PC-3 (cell line): ENCODE data around the gene SLC39A10. TPM values are rescaled to one million over a fixed set of nuclear protein-coding genes. Genes with fewer than 3 reads are reported as not detected.
"Not testable (repeated sequence)": the region's sequence is repeated elsewhere in the genome, so short reads cannot be mapped to it uniquely, and the experiment has no call there.

Experiments
- ATAC-seq: fragments of 200-7000 bp; cut with Tn5 transposase; 2 replicates; pipeline ENCODE4 v1.9.1; 2020; ENCODE audit warnings: mild to moderate bottlenecking, moderate library complexity
- BruUV-seq: library from RNA; stranded (reverse); fragments of 400-500 nt; replicated peaks from 2 replicates; lab custom pipeline; 2021; lab: Mats Ljungman, UMichigan
- CTCF ChIA-PET: fragments of 300-600 bp; sonication (Branson Sonifier 250); formaldehyde crosslinking; loops from one replicate; lab custom pipeline; 2022; ENCODE audit warnings: antibody characterized with exemption; lab: Charles Lee
- POLR2A ChIA-PET: fragments of 300-600 bp; sonication (Branson Sonifier 250); formaldehyde crosslinking; loops from one replicate; lab custom pipeline; 2022; ENCODE audit warnings: antibody characterized with exemption; ENCODE audit not compliant: unreplicated experiment; lab: Charles Lee
- DNase-seq: peaks from one replicate; pipeline ENCODE4 v3.0.0-alpha.2; 2015
- H2AFZ ChIP-seq: fragments of 300-600 bp; sonication (generic); 2 replicates; pipeline ENCODE4 v1.6.0; 2016; ENCODE audit warnings: antibody characterized with exemption, low read length
- H3F3A ChIP-seq: fragments of 300-600 bp; sonication (generic); one replicate; pipeline ENCODE4 v1.6.0; 2017; ENCODE audit warnings: antibody characterized with exemption, low read length, control low read depth, mild to moderate bottlenecking; ENCODE audit not compliant: unreplicated experiment
- H3K27ac ChIP-seq: fragments of 300-600 bp; sonication (generic); 2 replicates; pipeline ENCODE4 v1.5.1; 2016; ENCODE audit warnings: mild to moderate bottlenecking, low read length
- H3K27me3 ChIP-seq: fragments of 300-600 bp; sonication (generic); 2 replicates; pipeline ENCODE4 v1.6.1; 2016; ENCODE audit warnings: low read length, mixed read lengths
- H3K36me3 ChIP-seq: fragments of 300-600 bp; sonication (generic); 2 replicates; pipeline ENCODE4 v1.6.1; 2016; ENCODE audit warnings: low read depth, mixed run types, low read length, mixed read lengths
- H3K4me1 ChIP-seq: fragments of 300-600 bp; sonication (generic); 2 replicates; pipeline ENCODE4 v1.5.1; 2016; ENCODE audit warnings: low read length; ENCODE audit not compliant: insufficient read depth
- H3K4me2 ChIP-seq: fragments of 300-600 bp; sonication (generic); 2 replicates; pipeline ENCODE4 v1.6.0; 2016; ENCODE audit warnings: low read length
- H3K4me3 ChIP-seq: fragments of 300-600 bp; sonication (generic); 2 replicates; pipeline ENCODE4 v1.5.1; 2016; ENCODE audit warnings: mild to moderate bottlenecking, low read length, mixed read lengths
- H3K79me2 ChIP-seq: fragments of 300-600 bp; sonication (generic); 2 replicates; pipeline ENCODE4 v1.6.1; 2017; ENCODE audit warnings: low read length, mixed read lengths
- H3K9ac ChIP-seq: fragments of 300-600 bp; sonication (generic); 2 replicates; pipeline ENCODE4 v1.6.0; 2016; ENCODE audit warnings: mild to moderate bottlenecking, low read length
- H3K9me2 ChIP-seq: fragments of 300-600 bp; sonication (generic); replicated peaks from 2 replicates; pipeline ENCODE4 v1.6.1; 2016; ENCODE audit warnings: mixed run types, low read length, mixed read lengths
- H3K9me3 ChIP-seq: fragments of 300-600 bp; sonication (generic); 2 replicates; pipeline ENCODE4 v1.6.1; 2016; ENCODE audit warnings: low read length, mixed read lengths
- H4K20me1 ChIP-seq: fragments of 300-600 bp; sonication (generic); 2 replicates; pipeline ENCODE4 v1.6.1; 2016; ENCODE audit warnings: low read length, mixed read lengths
- CTCF ChIP-seq: fragments of 300-600 bp; sonication (generic); conservative IDR thresholded peaks from 2 replicates; pipeline ENCODE4 v1.5.1; 2017; ENCODE audit warnings: antibody characterized with exemption, low read depth, mild to moderate bottlenecking, low read length
- EZH2 ChIP-seq: fragments of 300-600 bp; sonication (generic); IDR thresholded peaks from one replicate; pipeline ENCODE4 v1.6.1; 2017; ENCODE audit warnings: antibody characterized with exemption, mild to moderate bottlenecking, low read length; ENCODE audit not compliant: unreplicated experiment
- EZH2phosphoT487 ChIP-seq: fragments of 300-600 bp; sonication (generic); IDR thresholded peaks from 2 replicates; pipeline ENCODE4 v1.6.1; 2018; ENCODE audit warnings: mild to moderate bottlenecking, antibody characterized with exemption, low read length, borderline replicate concordance
- intact Hi-C: fragments of 100-400 bp; cut with micrococcal nuclease; formaldehyde crosslinking; loops from 2 replicates; pipeline ENCODE4 v1.9.0; 2023
- total RNA-seq: library from RNA; depleted of rRNA; stranded (reverse); fragments of >200 nt; gene quantifications from 2 replicates; pipeline ENCODE4 v1.2.3, GENCODE V29; 2014

SLC39A10 gene
- total RNA-seq, 1 experiment from 2014 or later, result 18.6 TPM

- H3K27me3 ChIP-seq, result no peaks in the 10 kb centered on the region
- BruUV-seq, result no TSS peak
- H3F3A ChIP-seq, result no peaks in the 10 kb centered on the region
- intact Hi-C loops, result no loop called here
- ChIA-PET CTCF (interaction anchor here (0.7 kb wide), 1 partner anchor 102 kb away, joined by 6 read pairs; no protein-coding TSS in a partner anchor), POLR2A (no interaction called here)
- H3K4me2 ChIP-seq, result no peak overlapping the region
- H3K79me2 ChIP-seq, result no peaks in the 10 kb centered on the region
- H3K9me3 ChIP-seq, result no peaks in the 10 kb centered on the region
- no peak overlapping the region for H3K27ac ChIP-seq
- ATAC-seq, result no peak
- H2AFZ ChIP-seq, result no peak overlapping the region
- no peaks in the 10 kb centered on the region for H3K36me3 ChIP-seq
- DNase-seq, result no peak
- no peaks in the 10 kb centered on the region for H4K20me1 ChIP-seq
- no peak overlapping the region for H3K9ac ChIP-seq
- no peaks in the 10 kb centered on the region for H3K9me2 ChIP-seq
- H3K4me3 ChIP-seq, result no peak overlapping the region
- TF ChIP-seq EZH2phosphoT487, result no peak
- no peaks in the 10 kb centered on the region for H3K4me1 ChIP-seq
Measured at GRCh38 chr2:195642027-195642678, 14.9 kb upstream of the SLC39A10 start.

DNA sequence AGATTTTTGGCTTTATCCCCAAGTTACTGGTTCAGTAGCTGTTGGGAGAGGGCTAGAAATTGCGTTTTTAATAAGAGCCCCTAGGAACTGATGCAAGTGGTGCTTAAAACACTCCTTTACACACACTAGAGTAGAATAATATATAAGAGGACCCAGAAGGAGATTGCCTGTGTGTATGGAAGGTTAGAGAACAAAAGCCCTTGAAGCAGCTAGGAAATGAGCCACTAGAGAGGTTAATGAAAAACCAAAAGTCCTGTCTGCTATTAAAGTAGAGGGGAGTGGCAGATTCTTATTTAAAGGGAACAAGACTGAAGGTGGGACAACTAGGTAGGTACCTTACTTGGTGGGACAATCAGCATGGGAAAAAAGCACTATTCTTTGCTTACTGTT lies 14.4 kb upstream of the SLC39A10 start:
- POLR2A ChIA-PET, result no interaction called here

DNA sequence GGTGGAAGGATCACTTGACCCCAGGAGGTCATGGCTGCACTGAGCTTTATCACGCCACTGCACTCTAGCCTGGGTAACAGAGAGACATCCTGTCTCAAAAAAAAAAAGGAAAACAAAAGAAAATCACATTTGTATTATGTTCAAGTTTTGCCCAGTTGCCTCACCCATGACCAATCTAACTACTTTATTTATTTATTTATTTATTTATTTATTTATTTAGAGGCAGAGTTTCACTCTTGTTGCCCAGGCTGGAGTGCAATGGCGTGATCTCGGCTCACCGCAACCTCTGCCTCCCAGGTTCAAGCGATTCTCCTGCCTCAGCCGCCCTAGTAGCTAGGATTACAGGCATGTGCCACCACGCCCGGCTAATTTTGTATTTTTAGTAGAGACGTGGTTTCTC lies 12.3 kb upstream of the SLC39A10 start:
- ATAC-seq, H2AFZ ChIP-seq, BruUV-seq, H3K79me2 ChIP-seq, H3F3A ChIP-seq, H3K9me2 ChIP-seq, DNase-seq, H3K4me2 ChIP-seq, intact Hi-C loops, POLR2A ChIA-PET, H3K4me1 ChIP-seq, H3K27ac ChIP-seq, H3K36me3 ChIP-seq, H3K4me3 ChIP-seq, CTCF ChIA-PET, H3K9me3 ChIP-seq, H4K20me1 ChIP-seq, H3K9ac ChIP-seq, H3K27me3 ChIP-seq: not testable (repeated sequence)

More for the DNA sequence above, 14.4 kb upstream of the SLC39A10 start:
- Histone ChIP-seq H2AFZ (no peak overlapping the region), H3K36me3 (no peaks in the 10 kb centered on the region), H3K9me3 (no peaks in the 10 kb centered on the region), H3K27ac (no peak overlapping the region), H3F3A (no peaks in the 10 kb centered on the region), H3K4me1 (no peaks in the 10 kb centered on the region), H3K27me3 (no peaks in the 10 kb centered on the region), H3K9me2 (no peaks in the 10 kb centered on the region), H3K4me2 (no peak overlapping the region), H3K9ac (no peak overlapping the region), H4K20me1 (no peaks in the 10 kb centered on the region), H3K4me3 (no peak overlapping the region), H3K79me2 (no peaks in the 10 kb centered on the region)
- intact Hi-C loops, result no loop called here
- CTCF ChIA-PET, result no interaction called here
- no peak for DNase-seq
- ATAC-seq, result no peak
- TF ChIP-seq EZH2, result no peak
- no peak for TF ChIP-seq EZH2phosphoT487
- TF ChIP-seq CTCF, result no peak
- BruUV-seq, result no TSS peak
